ENCODE results near the gene GNA15. TPM values are rescaled to one million over a fixed set of nuclear protein-coding genes. Genes with fewer than 3 reads are reported as not detected.

Gene GNA15
- total and polyA plus RNA-seq, 7 donors, result 0.55 to 6.0 (median 4.6) TPM

DNA sequence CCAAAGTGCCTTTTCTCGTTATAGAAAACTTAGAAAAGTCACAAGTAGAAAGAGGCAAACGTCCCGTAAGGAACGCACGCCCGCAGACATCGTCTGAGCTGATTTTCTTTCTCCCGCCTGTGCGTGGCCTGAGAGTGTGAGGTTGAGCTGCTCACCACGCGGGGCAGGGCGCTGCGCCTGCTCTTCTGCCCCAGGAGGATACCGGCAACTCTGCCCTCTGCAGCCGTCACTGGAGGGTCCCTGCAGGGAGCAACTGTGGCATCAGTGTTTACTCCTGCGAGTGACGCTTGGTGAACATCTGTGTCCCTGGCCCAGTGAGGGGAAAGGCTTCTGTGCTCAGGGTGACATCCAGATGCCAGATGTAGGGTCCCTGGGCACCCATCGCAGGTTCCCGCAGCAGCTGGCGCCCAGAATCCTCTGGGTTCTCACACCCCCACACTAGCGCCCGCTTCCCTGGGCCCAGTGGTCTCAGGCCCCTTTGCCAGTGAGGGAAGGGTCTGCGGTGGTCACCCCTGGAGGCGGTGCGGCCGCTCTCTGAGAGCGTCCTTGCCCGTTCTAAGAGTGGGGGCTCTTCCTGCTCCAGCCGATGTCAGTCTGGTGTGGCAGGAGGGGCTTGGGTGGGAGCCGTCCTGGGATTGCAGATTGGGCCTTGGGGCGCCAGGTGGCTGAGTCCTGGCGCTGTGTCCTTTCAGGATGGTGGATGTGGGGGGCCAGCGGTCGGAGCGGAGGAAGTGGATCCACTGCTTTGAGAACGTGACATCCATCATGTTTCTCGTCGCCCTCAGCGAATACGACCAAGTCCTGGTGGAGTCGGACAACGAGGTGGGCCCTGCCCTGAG lies 17.4 kb upstream of the GNA15 start:
- no peak for TF ChIP-seq POLR2A (IDR thresholded peaks at IDR 0.05)
- TF ChIP-seq, protein P1, sequence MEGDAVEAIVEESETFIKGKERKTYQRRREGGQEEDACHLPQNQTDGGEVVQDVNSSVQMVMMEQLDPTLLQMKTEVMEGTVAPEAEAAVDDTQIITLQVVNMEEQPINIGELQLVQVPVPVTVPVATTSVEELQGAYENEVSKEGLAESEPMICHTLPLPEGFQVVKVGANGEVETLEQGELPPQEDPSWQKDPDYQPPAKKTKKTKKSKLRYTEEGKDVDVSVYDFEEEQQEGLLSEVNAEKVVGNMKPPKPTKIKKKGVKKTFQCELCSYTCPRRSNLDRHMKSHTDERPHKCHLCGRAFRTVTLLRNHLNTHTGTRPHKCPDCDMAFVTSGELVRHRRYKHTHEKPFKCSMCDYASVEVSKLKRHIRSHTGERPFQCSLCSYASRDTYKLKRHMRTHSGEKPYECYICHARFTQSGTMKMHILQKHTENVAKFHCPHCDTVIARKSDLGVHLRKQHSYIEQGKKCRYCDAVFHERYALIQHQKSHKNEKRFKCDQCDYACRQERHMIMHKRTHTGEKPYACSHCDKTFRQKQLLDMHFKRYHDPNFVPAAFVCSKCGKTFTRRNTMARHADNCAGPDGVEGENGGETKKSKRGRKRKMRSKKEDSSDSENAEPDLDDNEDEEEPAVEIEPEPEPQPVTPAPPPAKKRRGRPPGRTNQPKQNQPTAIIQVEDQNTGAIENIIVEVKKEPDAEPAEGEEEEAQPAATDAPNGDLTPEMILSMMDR (IDR thresholded peaks at IDR 0.05), result no peak
- no peak for TF ChIP-seq POLR2AphosphoS5 (IDR thresholded peaks at IDR 0.05)
- no peak for TF ChIP-seq EP300 (IDR thresholded peaks at IDR 0.05)
- H3K27me3 ChIP-seq, result no peaks in the 10 kb centered on the region
- intact Hi-C loops (cut with DNase I), result no loop called here
- no peaks in the 10 kb centered on the region for H3K9me3 ChIP-seq
- DNase-seq, result no peak
- no peak overlapping the region for H3K27ac ChIP-seq
- peaks cover 8 to 89% (median 33%) of the 10 kb centered on the region in 4 donors for H3K36me3 ChIP-seq
- peaks cover 0 to 17% (median 4%) of the 10 kb centered on the region in 4 donors for H3K4me1 ChIP-seq
- no peak overlapping the region for H3K4me3 ChIP-seq
- 91 to 94% methylated on average over 42 of the region's 42 CpGs for WGBS, 2 donors

DNA sequence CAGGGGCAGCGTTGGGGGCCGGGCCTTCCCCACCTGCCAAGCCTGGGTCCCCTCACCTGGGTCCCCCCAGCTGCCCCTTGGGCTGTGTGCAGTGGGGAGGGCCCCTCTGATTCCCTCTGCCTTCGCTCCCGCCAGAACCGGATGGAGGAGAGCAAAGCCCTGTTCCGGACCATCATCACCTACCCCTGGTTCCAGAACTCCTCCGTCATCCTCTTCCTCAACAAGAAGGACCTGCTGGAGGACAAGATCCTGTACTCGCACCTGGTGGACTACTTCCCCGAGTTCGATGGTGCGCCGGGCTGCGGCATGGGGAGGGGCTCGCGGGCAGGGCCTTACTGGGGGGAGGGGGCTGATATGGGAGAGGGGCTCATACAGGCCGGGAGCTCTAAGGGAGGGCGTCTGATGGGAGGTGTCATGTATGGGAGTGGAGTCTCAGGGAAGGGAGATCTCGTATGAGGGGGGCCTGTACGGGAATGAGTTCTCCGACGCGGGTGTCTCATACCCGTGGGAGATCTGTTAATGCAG lies 16.7 kb upstream of the GNA15 start:
- no peaks in the 10 kb centered on the region for H3K9me3 ChIP-seq
- peaks cover 0 to 17% (median 4%) of the 10 kb centered on the region in 4 donors for H3K4me1 ChIP-seq
- H3K27me3 ChIP-seq, result no peaks in the 10 kb centered on the region
- DNase-seq, result no peak
- WGBS, 2 donors, result 92 to 95% methylated on average over 23 of the region's 23 CpGs
- peaks cover 8 to 82% (median 30%) of the 10 kb centered on the region in 4 donors for H3K36me3 ChIP-seq
- H3K27ac ChIP-seq, result no peak overlapping the region
- no peak for TF ChIP-seq POLR2AphosphoS5 (IDR thresholded peaks at IDR 0.05)
- TF ChIP-seq EP300 (IDR thresholded peaks at IDR 0.05), result no peak
- TF ChIP-seq, protein P1 (IDR thresholded peaks at IDR 0.05), result no peak
- TF ChIP-seq POLR2A (IDR thresholded peaks at IDR 0.05), result no peak
- no peak overlapping the region for H3K4me3 ChIP-seq
- intact Hi-C loops (cut with DNase I), result no loop called here

DNA sequence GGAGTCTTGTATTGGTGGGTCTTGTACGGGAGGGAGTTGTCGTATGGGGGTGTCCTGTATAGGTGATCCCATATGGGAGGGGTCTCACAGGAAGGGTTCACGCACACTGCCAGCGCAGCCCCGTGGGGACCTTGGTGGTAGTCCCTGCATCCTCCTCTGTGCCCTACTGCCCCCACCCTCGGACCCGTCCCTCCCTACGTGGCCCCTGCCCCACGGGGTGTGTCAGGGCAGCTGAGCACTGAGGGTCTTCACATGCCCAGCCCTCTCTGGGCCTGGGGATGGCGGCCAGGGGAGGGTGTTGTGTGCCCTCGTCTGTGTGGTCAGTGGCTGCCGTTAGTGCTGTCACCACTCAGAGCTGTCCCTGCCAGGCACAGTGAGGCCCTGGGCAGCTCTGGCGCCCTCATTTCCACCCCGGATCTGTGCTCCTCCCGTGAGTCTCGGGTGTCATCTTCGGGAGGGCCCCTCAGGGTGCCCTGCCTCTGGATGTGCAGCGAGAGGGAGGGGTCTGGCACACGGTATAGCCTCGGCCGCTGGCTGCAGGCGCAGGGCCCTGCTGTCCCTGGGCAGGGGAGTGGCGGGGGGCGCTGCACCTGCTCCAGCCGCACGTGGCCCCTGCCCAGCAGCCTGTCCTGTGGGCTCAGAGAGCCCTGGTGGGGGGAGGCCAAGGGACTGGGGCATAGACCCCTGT lies 16.0 kb upstream of the GNA15 start:
- intact Hi-C loops (cut with DNase I), result no loop called here
- Histone ChIP-seq H3K9me3 (no peaks in the 10 kb centered on the region), H3K27me3 (no peaks in the 10 kb centered on the region), H3K27ac (no peak overlapping the region), H3K4me3 (no peak overlapping the region), H3K4me1 (peaks cover 0 to 17% (median 4%) of the 10 kb centered on the region in 4 donors), H3K36me3 (peaks cover 8 to 75% (median 25%) of the 10 kb centered on the region in 4 donors)
- WGBS, 2 donors, result 89 to 90% methylated on average over 26 of the region's 26 CpGs
- TF ChIP-seq POLR2AphosphoS5 (IDR thresholded peaks at IDR 0.05), result no peak
- TF ChIP-seq, protein P1 (IDR thresholded peaks at IDR 0.05), result no peak
- TF ChIP-seq POLR2A (IDR thresholded peaks at IDR 0.05), result no peak
- no peak for TF ChIP-seq EP300 (IDR thresholded peaks at IDR 0.05)
- no peak for DNase-seq

- no peak overlapping the region for H3K4me3 ChIP-seq
- intact Hi-C loops (cut with DNase I), result no loop called here
- no peak overlapping the region for H3K27ac ChIP-seq
- no peaks in the 10 kb centered on the region for H3K9me3 ChIP-seq
- TF ChIP-seq EP300 (IDR thresholded peaks at IDR 0.05) (no peak), POLR2AphosphoS5 (IDR thresholded peaks at IDR 0.05) (no peak), POLR2A (IDR thresholded peaks at IDR 0.05) (no peak)
- TF ChIP-seq, protein P1 (IDR thresholded peaks at IDR 0.05), result no peak
- peaks cover 0 to 12% (median 4%) of the 10 kb centered on the region in 4 donors for H3K4me1 ChIP-seq
- no peak for DNase-seq
- WGBS, 2 donors, result 90 to 94% methylated on average over 38 of the region's 38 CpGs
- no peaks in the 10 kb centered on the region for H3K27me3 ChIP-seq
- H3K36me3 ChIP-seq, result peaks cover 8 to 70% (median 23%) of the 10 kb centered on the region in 4 donors
Measured at GRCh38 chr19:3120611-3121276, 15.1 kb upstream of the GNA15 start.

All from sigmoid colon (tissue), 7 donors.